RCC 7860 (cell line): ENCODE measurements around the gene LRRC8B.
"Not testable (repeated sequence)": the region's sequence is repeated elsewhere in the genome, so short reads cannot be mapped to it uniquely, and the experiment has no call there.

Experiments used
- DNase-seq: peaks from one replicate; pipeline ENCODE4 v3.0.0-alpha.2; 2015; ENCODE audit warnings: low spot score
- FAIRE-seq: peaks from 2 replicates; lab custom pipeline; 2012; peaks lifted over from hg19 to GRCh38; lab: Jason Lieb, UNC

The LRRC8B gene

DNA sequence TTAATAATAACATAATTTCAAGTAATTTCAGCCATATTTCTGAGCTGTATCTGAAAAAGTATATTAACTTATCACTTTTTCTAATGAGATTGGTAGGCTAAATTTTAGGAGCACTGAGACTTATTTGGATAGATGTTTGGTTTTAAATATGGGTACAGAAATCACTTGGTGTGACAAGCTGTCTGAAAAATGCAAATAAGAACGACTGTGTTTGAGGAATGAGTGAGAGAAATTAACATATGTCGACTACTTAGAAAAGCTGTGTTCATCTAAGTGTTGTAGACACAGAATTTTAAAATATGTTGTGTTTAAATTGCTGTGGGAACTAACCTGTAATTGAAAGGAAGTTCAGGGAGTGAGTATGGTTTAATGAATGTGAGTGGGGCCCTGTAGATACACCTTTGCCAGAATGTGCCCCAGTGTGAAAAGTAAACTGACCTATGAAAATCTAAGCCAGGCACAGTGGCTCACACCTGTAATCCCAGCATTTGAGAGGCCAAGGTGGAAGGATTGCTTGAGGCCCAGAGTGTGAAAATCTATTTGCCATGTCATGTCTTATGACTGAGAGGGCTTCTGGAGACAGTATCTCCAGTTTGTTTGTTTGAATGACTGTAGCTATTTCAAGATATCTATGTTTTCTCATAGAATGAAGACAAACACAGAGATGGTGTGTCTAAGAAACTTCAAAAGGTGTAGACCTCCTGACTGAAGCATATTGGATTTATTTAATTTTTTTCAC is 54.5 kb downstream of the LRRC8B start:
- FAIRE-seq, result no peak
- no peak for DNase-seq

DNA sequence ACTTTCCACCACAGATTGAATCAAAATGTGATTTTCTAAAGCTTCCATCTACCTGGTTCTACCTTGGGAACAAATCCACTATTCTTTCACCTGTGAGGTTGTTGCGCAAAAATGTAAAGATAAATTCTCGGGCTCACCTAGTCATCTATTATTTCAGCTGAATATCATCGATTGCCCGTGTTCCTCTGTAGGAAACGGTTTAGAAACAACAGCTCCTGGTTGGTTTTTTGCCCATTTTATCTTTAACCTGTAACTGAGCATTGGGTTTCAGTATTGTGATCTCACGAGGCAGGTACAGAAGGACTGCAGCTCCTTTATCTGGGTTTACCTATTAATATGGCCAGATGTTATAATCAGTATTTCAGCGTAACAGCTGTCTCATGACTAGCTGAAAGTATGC is 55.4 kb downstream of the LRRC8B start:
- FAIRE-seq (no peak), DNase-seq (no peak)

DNA sequence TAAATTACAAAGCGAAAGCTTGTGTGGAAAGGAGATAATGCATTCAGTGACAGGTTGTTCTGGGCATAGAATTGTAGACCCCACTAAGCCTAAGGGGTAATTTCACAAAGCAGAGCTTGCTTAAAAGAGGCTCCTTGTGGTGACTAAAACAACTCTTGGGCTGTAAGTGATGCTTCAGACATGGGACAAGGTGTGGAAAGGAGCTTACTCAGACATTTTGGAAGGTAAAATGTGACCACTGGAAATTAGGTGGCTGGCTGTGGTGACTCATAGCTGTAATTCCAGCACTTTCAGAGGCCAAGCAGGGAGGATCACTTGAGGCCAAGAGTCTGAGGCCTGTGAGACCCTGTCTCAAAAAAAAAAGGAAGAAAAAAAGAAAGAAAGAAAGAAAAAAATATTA is 57.2 kb downstream of the LRRC8B start:
- FAIRE-seq, result no peak
- DNase-seq, result no peak

DNA sequence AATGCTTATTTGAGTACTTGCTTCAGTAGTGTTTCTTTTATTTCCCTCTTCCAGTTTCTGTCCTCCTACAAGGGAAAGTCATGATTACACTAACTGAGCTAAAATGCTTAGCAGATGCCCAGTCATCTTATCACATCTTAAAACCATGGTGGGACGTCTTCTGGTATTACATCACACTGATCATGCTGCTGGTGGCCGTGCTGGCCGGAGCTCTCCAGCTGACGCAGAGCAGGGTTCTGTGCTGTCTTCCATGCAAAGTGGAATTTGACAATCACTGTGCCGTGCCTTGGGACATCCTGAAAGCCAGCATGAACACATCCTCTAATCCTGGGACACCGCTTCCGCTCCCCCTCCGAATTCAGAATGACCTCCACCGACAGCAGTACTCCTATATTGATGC is 57.9 kb downstream of the LRRC8B start:
- no peak for FAIRE-seq

DNA sequence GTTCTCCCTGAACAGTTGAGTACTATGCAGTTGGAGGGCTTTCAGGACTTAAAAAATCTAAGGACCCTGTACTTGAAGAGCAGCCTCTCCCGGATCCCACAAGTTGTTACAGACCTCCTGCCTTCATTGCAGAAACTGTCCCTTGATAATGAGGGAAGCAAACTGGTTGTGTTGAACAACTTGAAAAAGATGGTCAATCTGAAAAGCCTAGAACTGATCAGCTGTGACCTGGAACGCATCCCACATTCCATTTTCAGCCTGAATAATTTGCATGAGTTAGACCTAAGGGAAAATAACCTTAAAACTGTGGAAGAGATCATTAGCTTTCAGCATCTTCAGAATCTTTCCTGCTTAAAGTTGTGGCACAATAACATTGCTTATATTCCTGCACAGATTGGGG is 59.6 kb downstream of the LRRC8B start:
- no peak for DNase-seq
- FAIRE-seq, result no peak

More for the DNA sequence above, 57.9 kb downstream of the LRRC8B start:
- DNase-seq, result no peak

DNA sequence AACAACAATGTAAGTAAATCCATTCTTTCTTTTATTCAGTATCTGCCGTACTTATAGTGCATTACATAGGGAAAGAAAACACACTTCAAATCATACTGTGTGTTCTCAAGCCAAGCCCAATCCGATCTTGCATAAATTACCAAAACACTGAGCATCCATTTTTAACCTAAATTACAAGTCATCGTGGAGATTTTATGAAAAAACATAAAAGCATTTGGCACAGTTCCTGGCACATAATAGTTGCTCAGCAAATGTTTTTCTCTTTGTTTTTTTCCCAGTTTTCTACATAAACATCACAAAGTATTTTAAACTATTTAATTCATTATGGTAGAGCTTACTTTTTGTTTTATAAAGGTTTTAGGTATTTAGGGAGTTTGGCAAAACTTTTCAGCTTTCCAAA is 60.2 kb downstream of the LRRC8B start:
- DNase-seq (no peak), FAIRE-seq (no peak)

DNA sequence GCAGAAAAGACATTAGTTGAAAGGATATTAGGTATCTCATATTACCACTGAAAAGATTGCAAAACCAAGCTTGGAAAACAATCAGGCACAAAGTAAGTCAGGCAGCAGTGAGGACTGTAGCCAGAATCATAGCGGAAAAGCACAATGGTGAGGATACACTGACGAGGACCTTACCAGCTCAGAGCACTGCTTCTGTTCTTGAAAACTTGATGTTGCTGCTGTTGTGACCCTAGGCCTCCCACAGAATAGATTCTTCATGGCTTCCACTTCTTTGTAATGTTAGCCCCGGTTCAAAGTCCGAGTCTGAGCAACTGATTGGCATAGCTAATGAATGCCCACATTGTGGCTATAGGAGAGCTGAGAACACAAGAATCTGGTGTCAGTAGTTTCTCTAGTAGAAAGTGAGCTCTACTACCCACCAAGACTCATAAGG is 63.1 kb downstream of the LRRC8B start:
- FAIRE-seq (no peak), DNase-seq (no peak)

DNA sequence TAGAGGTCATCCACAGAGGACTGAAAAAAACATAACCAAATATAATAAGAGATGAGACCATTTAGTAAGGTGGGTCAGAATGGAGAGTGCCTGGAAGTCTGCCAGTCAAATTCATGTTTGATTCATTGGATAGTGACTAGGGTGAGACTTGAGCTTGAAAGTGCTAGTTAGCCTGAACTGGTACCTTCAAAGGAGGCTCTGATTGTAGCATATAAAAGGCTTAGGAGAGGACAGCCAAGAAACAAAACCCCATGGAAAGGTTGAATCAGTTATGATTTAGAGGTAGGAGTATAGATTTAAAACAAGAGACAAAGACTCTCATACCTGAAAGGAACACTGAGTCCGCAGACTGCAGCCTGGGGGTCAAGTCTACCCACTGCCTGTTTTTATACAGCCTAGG is 63.9 kb downstream of the LRRC8B start:
- no peak for FAIRE-seq
- DNase-seq, result no peak

DNA sequence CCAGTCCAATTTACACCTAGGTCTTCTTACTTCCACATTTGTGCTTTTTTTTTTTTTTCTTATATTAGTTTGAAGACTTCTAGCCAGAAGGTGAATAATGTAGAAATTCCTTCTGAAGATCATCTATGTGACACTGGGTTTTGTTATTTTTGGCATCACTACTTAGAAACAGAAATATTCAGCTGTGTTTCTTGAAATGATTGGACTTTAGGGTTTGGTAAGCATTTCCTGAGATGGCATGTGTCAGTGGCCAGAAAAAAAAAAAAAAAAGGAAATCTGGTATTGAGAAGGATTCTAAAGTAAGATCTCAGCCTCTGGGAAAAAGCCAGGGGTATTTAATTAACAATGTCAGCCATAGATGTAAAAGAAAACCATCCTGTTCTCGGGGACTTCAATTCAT is 64.9 kb downstream of the LRRC8B start:
- DNase-seq, result no peak

DNA sequence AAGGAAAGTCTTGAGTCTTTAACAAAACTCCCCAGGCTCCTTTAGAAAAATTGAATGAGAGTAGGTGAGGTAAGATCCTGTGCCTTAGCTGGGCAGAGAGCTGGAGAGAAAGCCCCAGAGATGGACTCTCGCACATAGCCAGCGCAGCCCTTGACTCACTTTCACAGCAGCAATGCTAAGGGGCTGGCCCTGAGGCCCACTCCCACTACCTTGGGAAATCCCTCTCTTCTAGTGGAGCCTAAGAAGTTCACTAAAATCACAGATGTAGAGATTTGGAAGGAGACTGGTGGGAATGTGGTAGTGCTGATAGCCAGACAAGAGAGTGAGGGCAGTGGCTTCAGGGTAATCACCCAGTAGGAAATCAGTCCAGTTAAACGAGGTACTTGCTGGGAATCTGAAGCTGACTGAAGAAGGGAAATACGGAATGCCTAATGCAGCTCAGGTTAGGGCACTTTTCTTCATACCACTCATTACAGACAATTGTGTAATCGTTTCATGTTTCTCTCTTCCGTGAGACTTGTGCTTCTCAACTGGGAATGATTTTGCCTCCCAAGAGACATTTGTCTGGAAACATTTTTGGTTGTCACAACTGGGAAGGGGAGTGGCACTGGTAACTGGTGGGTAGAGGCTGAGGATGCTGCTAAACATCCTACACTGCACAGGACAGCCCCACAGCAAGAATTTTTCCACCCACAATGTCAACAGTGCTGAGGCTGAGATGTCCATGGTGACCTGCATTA is 65.9 kb downstream of the LRRC8B start:
- FAIRE-seq (no peak), DNase-seq (no peak)

More for the DNA sequence above, 64.9 kb downstream of the LRRC8B start:
- FAIRE-seq, result no peak

DNA sequence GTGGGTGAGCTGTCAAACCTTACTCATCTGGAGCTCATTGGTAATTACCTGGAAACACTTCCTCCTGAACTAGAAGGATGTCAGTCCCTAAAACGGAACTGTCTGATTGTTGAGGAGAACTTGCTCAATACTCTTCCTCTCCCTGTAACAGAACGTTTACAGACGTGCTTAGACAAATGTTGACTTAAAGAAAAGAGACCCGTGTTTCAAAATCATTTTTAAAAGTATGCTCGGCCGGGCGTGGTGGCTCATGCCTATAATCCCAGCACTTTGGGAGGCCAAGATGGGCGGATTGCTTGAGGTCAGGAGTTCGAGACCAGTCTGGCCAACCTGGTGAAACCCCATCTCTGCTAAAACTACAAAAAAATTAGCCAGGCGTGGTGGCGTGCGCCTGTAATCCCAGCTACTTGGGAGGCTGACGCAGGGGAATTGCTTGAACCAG is 68.3 kb downstream of the LRRC8B start:
- not testable (repeated sequence) for FAIRE-seq, DNase-seq

DNA sequence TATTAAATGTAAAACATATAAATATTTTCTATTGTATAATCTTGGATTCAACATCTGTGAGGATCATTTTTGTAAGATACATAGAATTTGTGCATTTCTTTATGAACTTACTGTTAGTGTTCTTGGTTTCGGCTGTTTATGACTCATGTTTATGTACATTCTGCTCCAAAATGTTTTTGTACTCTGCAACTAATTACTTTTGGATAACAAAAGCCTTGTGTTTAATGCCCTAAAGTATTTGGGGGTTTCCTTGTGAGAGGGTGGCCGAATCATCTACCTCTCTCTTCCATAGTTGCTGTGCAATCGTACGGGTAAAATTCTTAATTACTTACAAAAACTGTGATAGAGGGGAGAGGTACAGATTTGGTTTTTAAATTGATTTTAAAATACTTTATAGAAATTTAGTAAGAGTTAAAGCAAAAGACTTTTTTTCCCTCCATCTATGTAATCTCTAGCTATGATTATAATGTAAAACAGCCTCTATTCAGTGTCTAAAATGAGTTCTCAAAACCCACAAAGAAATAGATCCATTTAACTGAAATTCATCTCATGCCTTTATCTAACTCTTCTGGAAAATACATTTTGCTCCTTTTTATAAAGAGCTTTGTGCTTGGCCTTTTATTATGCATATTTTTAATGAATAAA is 69.6 kb downstream of the LRRC8B start:
- no peak for DNase-seq
- FAIRE-seq, result no peak

DNA sequence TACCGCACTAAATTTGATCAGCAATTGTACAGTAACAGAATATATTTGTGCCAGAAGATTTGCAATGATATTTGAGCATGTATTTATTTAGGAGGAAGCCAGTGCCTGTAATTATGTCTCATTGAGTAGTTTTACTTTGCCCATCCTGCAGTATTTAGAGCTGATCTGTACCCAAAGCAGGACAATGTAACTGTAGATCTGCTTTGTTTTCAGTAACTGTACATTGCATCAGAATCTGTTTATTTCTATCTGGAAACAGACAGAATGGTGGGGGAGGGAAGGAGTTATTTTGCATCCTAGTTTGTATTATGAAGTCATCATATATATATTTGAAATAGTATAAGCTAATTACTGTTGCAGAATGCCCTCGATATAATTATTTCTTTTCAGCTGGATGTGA is 72.1 kb downstream of the LRRC8B start:
- no peak for DNase-seq
- FAIRE-seq, result no peak

DNA sequence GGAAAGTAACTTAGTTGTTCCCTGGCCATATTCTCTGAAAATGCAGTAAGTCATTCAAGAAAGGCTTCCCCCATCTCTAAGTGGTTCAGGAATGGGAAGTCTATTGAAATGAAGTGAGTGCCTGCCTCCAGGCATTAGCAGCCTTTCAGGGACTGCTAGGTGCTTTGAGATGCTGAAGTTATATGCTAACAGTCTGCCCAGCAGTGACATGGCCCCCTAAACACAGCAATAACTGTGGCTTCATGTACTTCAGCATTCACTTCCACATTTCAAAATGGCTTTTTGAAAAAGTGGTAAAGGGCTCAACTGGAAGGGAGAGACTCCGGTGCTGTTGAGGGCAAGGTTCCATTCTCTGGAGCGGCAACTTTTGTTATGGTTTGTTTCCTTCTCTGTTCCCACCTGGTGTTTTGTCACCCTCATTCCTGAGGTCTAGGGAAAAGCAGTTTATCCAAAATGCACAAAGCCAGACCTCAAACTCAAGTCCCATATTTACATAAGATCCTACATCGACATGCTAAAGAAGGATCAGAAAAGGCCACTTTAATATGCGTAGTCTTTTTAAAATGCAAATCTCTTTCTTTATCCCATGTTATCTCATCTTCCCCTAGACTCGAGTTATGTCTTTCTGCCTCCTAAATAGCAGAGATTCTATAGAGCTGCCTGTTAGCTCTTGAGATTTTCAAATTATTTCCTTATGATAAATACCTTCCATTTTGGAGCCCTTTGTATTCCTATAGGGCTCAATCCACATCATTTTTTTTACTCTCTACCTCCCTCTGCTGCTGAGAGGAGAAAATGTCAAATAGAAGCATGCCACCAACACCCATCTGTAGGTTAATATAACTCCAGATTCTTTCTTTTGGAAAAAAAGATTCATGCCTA is 74.1 kb downstream of the LRRC8B start:
- peak; percentile 14 for DNase-seq
- peak; percentile 60 for FAIRE-seq

DNA sequence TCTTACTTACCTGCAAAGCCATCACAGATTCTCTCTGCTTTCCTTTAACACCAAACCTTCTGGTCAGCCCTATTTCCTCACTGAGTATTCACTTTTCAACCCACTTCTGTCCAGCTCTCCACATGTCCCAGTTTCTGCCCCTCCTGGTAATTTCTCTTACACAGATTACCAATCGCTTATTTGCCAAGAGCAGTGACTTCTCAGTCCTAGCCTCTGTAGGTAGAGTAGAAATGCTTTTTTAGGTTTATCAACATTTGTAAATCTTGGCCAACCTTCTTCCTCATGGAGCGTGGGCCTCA is 74.7 kb downstream of the LRRC8B start:
- DNase-seq, result no peak
- FAIRE-seq, result no peak

DNA sequence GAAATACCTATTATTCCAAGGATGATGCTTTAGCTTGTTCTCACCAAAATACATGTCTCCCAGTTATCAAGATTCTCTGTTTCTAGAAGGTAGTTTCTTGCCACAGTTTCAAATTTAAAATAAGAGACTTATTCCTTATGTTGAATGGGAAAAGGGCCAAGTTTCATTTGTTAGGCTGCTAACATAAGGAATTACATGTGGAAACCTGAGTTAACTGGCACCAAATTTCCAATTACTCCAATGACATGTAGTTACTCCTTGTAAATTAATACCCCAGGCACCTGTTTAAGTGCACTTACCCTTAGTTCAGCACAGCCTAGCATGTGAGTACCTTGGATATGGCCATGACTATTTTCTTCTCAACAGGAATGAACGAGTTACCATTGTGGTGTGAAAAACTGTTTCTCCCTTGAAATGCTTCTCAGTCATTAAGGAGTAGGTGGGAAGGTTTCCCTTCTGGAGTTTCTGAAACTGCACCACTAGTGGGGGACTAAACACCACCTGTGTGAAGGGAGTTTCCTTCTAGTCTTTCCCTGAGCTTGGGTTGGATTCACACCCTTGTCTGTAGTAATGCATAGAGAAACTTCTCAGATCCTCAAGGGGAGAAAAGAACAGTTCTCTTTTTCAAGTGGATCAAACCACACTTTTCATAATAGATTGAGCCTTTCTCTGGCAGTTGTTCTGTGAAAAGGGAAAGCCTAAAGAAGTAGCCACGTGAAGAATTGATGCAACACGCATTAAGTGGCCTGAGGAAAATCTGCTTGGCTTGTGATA is 76.0 kb downstream of the LRRC8B start:
- FAIRE-seq (no peak), DNase-seq (no peak)

DNA sequence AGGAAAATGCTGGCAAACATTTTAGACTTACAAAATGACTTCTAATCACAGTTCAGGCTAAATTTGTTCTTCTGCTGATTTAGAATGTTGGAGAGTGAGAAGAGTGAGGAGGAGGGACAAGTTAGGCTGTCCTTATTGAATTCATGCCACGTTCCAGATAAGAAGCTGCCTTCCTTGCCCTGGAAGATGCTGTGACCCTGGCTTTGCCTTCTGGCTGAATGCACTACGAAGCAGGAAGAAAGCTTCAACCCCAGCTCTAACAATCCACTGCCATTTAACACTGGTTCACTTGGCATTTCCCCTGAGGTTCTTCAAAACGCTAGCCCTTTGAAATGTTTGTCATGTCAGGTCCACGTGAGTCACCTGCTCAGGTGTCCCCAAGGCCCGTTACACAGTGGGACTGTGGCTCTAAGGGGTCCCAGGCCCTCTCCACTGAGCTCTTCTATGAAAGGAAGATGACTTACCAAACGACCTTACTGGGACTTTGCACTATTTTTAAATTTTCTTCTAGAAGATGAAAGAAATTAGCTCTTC is 78.3 kb downstream of the LRRC8B start:
- no peak for FAIRE-seq
- DNase-seq, result no peak

DNA sequence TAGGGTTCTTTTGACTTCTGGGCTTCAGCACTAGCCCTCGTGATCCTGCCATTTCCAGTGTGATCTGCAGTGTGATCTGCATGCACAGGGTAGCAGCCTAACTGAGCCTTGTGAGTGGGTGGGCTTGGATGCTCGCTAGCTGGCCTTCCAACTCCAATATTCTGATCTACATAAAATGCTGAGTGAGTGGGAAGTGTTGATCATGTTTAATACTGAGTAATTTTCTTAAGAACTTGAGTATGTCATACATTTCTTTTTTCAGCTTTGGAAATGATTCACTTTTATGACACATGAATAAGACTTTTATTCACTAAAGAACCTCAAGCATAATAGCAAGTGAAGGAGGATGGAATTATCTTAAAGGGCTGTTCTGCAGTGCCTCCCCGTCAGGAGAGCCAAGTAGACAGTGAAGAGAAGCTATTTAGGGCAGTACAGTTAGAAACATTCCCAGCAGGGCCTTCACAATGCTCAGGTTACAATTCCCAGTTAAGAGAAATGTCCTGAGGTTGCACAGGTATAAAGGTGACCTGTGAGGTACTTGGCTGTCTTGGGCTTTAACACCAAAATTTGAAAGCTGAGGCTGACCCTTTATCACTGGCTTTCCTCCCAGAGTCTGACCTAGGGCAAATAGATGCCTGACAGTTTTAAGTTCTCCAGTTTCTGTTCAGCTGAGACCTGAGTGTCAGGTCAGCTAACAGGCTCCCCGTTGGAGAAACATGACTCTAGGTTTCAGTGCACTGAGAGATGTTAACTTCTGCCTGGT is 79.2 kb downstream of the LRRC8B start:
- FAIRE-seq (no peak), DNase-seq (no peak)

DNA sequence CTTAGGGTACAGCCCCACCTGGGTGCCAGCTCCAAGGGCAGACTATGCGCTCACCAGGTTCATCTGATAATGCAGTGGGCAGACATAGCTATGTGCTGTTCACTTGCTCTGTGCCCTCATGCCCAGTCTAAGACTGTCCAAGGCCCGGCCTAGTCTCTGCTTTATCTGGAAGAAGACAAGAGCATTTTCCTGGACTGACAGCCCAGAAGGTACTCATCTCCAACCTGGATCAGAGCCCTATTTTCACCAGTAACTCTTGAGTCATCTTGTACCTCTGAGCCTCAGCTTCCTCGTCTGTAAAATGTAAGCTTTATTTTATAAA is 79.7 kb downstream of the LRRC8B start:
- FAIRE-seq, result no peak
- no peak for DNase-seq
